ENCODE results near the gene ZNF502. TPM values are rescaled to one million over a fixed set of nuclear protein-coding genes. Genes with fewer than 3 reads are reported as not detected.
"Not testable (repeated sequence)": the region's sequence is repeated elsewhere in the genome, so short reads cannot be mapped to it uniquely, and the experiment has no call there.

Gene ZNF502
- total RNA-seq (2022) (2.4 and 2.8 TPM in 2 replicates), Bru-seq, nascent RNA (percentile 72 among the genes with signal in this experiment), BruChase-seq, experiment 1, labeled RNA remaining after a 6-hour chase (percentile 63 among the genes with signal in this experiment), BruChase-seq, experiment 2, labeled RNA remaining after a 2-hour chase (percentile 75 among the genes with signal in this experiment)
- long read RNA-seq, partial matches to known transcripts = 0 of 6 reads
- long read RNA-seq, other reads (novel, unspliced or antisense) = 2 of 6 reads

- H3K4me3 Mint-ChIP-seq (ENCODE audit: unreplicated experiment) = peak within 1 kb of the TSS; percentile 84
Observed at GRCh38 chr3:44712455-44713075, at the start of gene ZNF502. Gene ZNF502 (plus strand): TSS chr3:44712660. CDS start chr3:44720262, 7,602 bp downstream.

GRCh38 chr3:44665173-44665572, 47.3 kb upstream of the ZNF502 start:
- ChIA-PET POLR2A (interaction anchor here (0.5 kb wide), 1 partner anchor 329 kb away, joined by 4 read pairs; no protein-coding TSS in a partner anchor), CTCF (no interaction called here)
- H3K27ac Mint-ChIP-seq (ENCODE audit: low read depth, unreplicated experiment) = no peak overlapping the region
- no peak for TF ChIP-seq CTCF (IDR thresholded peaks at IDR 0.05; ENCODE audit: unreplicated experiment)
- no peaks in the 10 kb centered on the region for H3K27me3 Mint-ChIP-seq (ENCODE audit: insufficient read depth, unreplicated experiment)
- no peak for DNase-seq (ENCODE audit: unreplicated experiment)
- no peak overlapping the region for H3K4me3 Mint-ChIP-seq (ENCODE audit: unreplicated experiment)
- no peaks in the 10 kb centered on the region for H3K4me1 Mint-ChIP-seq (ENCODE audit: insufficient read depth, unreplicated experiment)
- intact Hi-C loops (cut with micrococcal nuclease) = no loop called here
- BruUV-seq (replicated peaks) = no TSS peak
- H3K36me3 Mint-ChIP-seq (ENCODE audit: insufficient read depth, unreplicated experiment) = peaks cover 27% of the 10 kb centered on the region
- peaks cover 18% of the 10 kb centered on the region for H3K9me3 Mint-ChIP-seq (ENCODE audit: unreplicated experiment)

More at GRCh38 chr3:44712455-44713075, at the start of gene ZNF502:
- Mint-ChIP-seq H3K27me3 (ENCODE audit: insufficient read depth, unreplicated experiment) (no peaks in the 10 kb centered on the region), H3K36me3 (ENCODE audit: insufficient read depth, unreplicated experiment) (no peaks in the 10 kb centered on the region), H3K4me1 (ENCODE audit: insufficient read depth, unreplicated experiment) (no peaks in the 10 kb centered on the region), H3K9me3 (ENCODE audit: unreplicated experiment) (peaks cover 8% of the 10 kb centered on the region), H3K27ac (ENCODE audit: low read depth, unreplicated experiment) (peak within 1 kb of the TSS; percentile 33)
- ChIA-PET POLR2A (interaction anchor here (0.6 kb wide), 1 partner anchor 12 kb away, joined by 3 read pairs; no protein-coding TSS in a partner anchor), CTCF (interaction anchor here (0.7 kb wide), 1 partner anchor 260 kb away, joined by 3 read pairs; no protein-coding TSS in a partner anchor)
- DNase-seq (ENCODE audit: unreplicated experiment) = peak; percentile 52
- intact Hi-C loops (cut with micrococcal nuclease) = no loop called here
- no TSS peak for BruUV-seq (replicated peaks)
- no peak for TF ChIP-seq CTCF (IDR thresholded peaks at IDR 0.05; ENCODE audit: unreplicated experiment)

GRCh38 chr3:44666346-44666745, 46.1 kb upstream of the ZNF502 start:
- DNase-seq (ENCODE audit: unreplicated experiment) = no peak
- POLR2A ChIA-PET = no interaction called here
- intact Hi-C loops (cut with micrococcal nuclease) = no loop called here
- TF ChIP-seq CTCF (IDR thresholded peaks at IDR 0.05; ENCODE audit: unreplicated experiment) = no peak
- Mint-ChIP-seq H3K4me3 (ENCODE audit: unreplicated experiment) (no peak overlapping the region), H3K27me3 (ENCODE audit: insufficient read depth, unreplicated experiment) (no peaks in the 10 kb centered on the region), H3K4me1 (ENCODE audit: insufficient read depth, unreplicated experiment) (no peaks in the 10 kb centered on the region), H3K27ac (ENCODE audit: low read depth, unreplicated experiment) (no peak overlapping the region), H3K9me3 (ENCODE audit: unreplicated experiment) (peaks cover 18% of the 10 kb centered on the region), H3K36me3 (ENCODE audit: insufficient read depth, unreplicated experiment) (peaks cover 24% of the 10 kb centered on the region)
- BruUV-seq (replicated peaks) = no TSS peak
- CTCF ChIA-PET = no interaction called here

GRCh38 chr3:44669760-44670159, 42.7 kb upstream of the ZNF502 start:
- Mint-ChIP-seq H3K4me1 (ENCODE audit: insufficient read depth, unreplicated experiment) (no peaks in the 10 kb centered on the region), H3K27ac (ENCODE audit: low read depth, unreplicated experiment) (peak overlapping the region; percentile 35), H3K27me3 (ENCODE audit: insufficient read depth, unreplicated experiment) (no peaks in the 10 kb centered on the region), H3K4me3 (ENCODE audit: unreplicated experiment) (no peak overlapping the region), H3K36me3 (ENCODE audit: insufficient read depth, unreplicated experiment) (peaks cover 17% of the 10 kb centered on the region), H3K9me3 (ENCODE audit: unreplicated experiment) (peaks cover 32% of the 10 kb centered on the region)
- no peak for TF ChIP-seq CTCF (IDR thresholded peaks at IDR 0.05; ENCODE audit: unreplicated experiment)
- DNase-seq (ENCODE audit: unreplicated experiment) = no peak
- CTCF ChIA-PET = no interaction called here
- POLR2A ChIA-PET = no interaction called here
- no TSS peak for BruUV-seq (replicated peaks)
- intact Hi-C loops (cut with micrococcal nuclease) = no loop called here

- POLR2A ChIA-PET; BruUV-seq (replicated peaks): not testable (repeated sequence)
- H3K9me3 Mint-ChIP-seq (ENCODE audit: unreplicated experiment) = peaks cover 23% of the 10 kb centered on the region
Observed at GRCh38 chr3:44673466-44673865, 39.0 kb upstream of the ZNF502 start.

More at GRCh38 chr3:44673466-44673865, 39.0 kb upstream of the ZNF502 start:
- H3K27me3 Mint-ChIP-seq (ENCODE audit: insufficient read depth, unreplicated experiment); DNase-seq (ENCODE audit: unreplicated experiment); H3K27ac Mint-ChIP-seq (ENCODE audit: low read depth, unreplicated experiment); intact Hi-C loops (cut with micrococcal nuclease); H3K4me3 Mint-ChIP-seq (ENCODE audit: unreplicated experiment); H3K4me1 Mint-ChIP-seq (ENCODE audit: insufficient read depth, unreplicated experiment); CTCF ChIA-PET; H3K36me3 Mint-ChIP-seq (ENCODE audit: insufficient read depth, unreplicated experiment): not testable (repeated sequence)

Data from MCF 10A (cell line).